OCI-LY1 (cell line): ENCODE data around the gene IL1F10.

Source experiments
- CTCF ChIP-seq: fragments of 200-600 bp; sonication (generic), shearing (Covaris generic); IDR thresholded peaks from 2 replicates; pipeline ENCODE4 v1.5.1; 2017; ENCODE audit warnings: mild to moderate bottlenecking, antibody characterized with exemption, low read length, moderate library complexity, mixed read lengths
- EZH2 ChIP-seq: fragments of 200-600 bp; sonication (generic), shearing (Covaris generic); IDR thresholded peaks from 2 replicates; pipeline ENCODE4 v1.8.0; 2017; ENCODE audit warnings: borderline replicate concordance, mixed run types, mild to moderate bottlenecking, antibody characterized with exemption, low read length, moderate library complexity, mixed read lengths

- TF ChIP-seq EZH2: no peak
- TF ChIP-seq CTCF: no peak
These were observed 14.1 kb upstream of the IL1F10 start for GRCh38 chr2:113053666-113054065.
